PC-9 (cell line): ENCODE data around the gene DNAH11.

ENCODE experiments used
- EZH2 ChIP-seq: fragments of 200-600 bp; sonication (generic); IDR thresholded peaks from 2 replicates; pipeline ENCODE4 v1.8.0; 2017; ENCODE audit warnings: antibody characterized with exemption, low read depth
- TF ChIP-seq, protein P1 (sequence below): fragments of 200-600 bp; sonication (generic); conservative IDR thresholded peaks from 2 replicates; pipeline ENCODE4 v1.6.1; 2017; ENCODE audit warnings: mixed run types, antibody characterized with exemption, mild to moderate bottlenecking, moderate library complexity

DNA sequence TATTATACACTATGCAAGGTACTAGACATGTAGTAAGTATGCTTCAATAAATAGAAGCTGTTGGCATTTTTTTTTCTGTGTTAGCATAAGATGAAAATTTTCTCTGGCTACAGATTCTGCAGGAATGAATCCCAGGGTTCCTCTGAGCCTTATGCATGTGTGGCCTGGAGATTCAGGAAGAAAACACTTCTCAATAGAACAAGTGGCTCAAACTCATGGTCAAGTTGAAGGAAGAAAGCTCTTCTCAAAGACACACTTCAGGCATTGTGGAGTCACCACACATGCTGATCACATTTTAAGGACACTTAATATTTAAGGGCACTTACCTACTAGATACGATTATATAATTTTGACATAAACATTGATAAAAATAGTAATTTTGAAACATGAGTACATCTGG lies 19.5 kb downstream of the DNAH11 start:
- TF ChIP-seq, protein P1, sequence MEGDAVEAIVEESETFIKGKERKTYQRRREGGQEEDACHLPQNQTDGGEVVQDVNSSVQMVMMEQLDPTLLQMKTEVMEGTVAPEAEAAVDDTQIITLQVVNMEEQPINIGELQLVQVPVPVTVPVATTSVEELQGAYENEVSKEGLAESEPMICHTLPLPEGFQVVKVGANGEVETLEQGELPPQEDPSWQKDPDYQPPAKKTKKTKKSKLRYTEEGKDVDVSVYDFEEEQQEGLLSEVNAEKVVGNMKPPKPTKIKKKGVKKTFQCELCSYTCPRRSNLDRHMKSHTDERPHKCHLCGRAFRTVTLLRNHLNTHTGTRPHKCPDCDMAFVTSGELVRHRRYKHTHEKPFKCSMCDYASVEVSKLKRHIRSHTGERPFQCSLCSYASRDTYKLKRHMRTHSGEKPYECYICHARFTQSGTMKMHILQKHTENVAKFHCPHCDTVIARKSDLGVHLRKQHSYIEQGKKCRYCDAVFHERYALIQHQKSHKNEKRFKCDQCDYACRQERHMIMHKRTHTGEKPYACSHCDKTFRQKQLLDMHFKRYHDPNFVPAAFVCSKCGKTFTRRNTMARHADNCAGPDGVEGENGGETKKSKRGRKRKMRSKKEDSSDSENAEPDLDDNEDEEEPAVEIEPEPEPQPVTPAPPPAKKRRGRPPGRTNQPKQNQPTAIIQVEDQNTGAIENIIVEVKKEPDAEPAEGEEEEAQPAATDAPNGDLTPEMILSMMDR: no peak
- no peak for TF ChIP-seq EZH2
